Adipocyte (in vitro differentiated cells): ENCODE measurements around the gene MAP7.

ENCODE experiments used
- DNase-seq: peaks from one replicate; pipeline ENCODE4 v3.0.0-alpha.2; 2015; ENCODE audit warnings: low read depth
- H3K27me3 ChIP-seq: replicated peaks from 2 replicates; pipeline ENCODE4 v1.7.0; 2013; ENCODE audit warnings: mild to moderate bottlenecking, low read length, moderate library complexity; ENCODE audit not compliant: control insufficient read depth, insufficient read depth
- H3K36me3 ChIP-seq: 2 replicates; pipeline ENCODE4 v1.7.0; 2013; ENCODE audit warnings: low read length, mild to moderate bottlenecking, moderate library complexity; ENCODE audit not compliant: control insufficient read depth, insufficient read depth, severe bottlenecking
- H3K4me1 ChIP-seq: 2 replicates; pipeline ENCODE4 v1.7.0; 2013; ENCODE audit warnings: mild to moderate bottlenecking, low read length, moderate library complexity; ENCODE audit not compliant: control insufficient read depth, insufficient read depth
- H3K4me3 ChIP-seq: 2 replicates; pipeline ENCODE4 v1.7.0; 2013; ENCODE audit warnings: mild to moderate bottlenecking, low read length, moderate library complexity
- H3K9ac ChIP-seq: 2 replicates; pipeline ENCODE4 v1.7.0; 2013; ENCODE audit warnings: mild to moderate bottlenecking, low read length, moderate library complexity
- H3K9me3 ChIP-seq: 2 replicates; pipeline ENCODE4 v1.7.0; 2013; ENCODE audit warnings: mild to moderate bottlenecking, low read length, moderate library complexity; ENCODE audit not compliant: control insufficient read depth

MAP7 gene

GRCh38 chr6:136544326-136544725 lies 5.9 kb downstream of the MAP7 start:
- no peaks in the 10 kb centered on the region for H3K9me3 ChIP-seq
- H3K4me1 ChIP-seq: no peaks in the 10 kb centered on the region
- no peak overlapping the region for H3K9ac ChIP-seq
- H3K36me3 ChIP-seq: no peaks in the 10 kb centered on the region
- no peak overlapping the region for H3K4me3 ChIP-seq
- H3K27me3 ChIP-seq: peaks cover 15% of the 10 kb centered on the region
- no peak for DNase-seq

- no peak for DNase-seq
- H3K9me3 ChIP-seq: no peaks in the 10 kb centered on the region
- no peaks in the 10 kb centered on the region for H3K4me1 ChIP-seq
- H3K4me3 ChIP-seq: no peak overlapping the region
- H3K27me3 ChIP-seq: peaks cover 12% of the 10 kb centered on the region
- no peaks in the 10 kb centered on the region for H3K36me3 ChIP-seq
- H3K9ac ChIP-seq: no peak overlapping the region
Observed at GRCh38 chr6:136541395-136541794, 8.8 kb downstream of the MAP7 start.

- no peak overlapping the region for H3K4me3 ChIP-seq
- no peaks in the 10 kb centered on the region for H3K4me1 ChIP-seq
- H3K36me3 ChIP-seq: no peaks in the 10 kb centered on the region
- H3K9ac ChIP-seq: no peak overlapping the region
- no peak for DNase-seq
- peaks cover 8% of the 10 kb centered on the region for H3K27me3 ChIP-seq
- no peaks in the 10 kb centered on the region for H3K9me3 ChIP-seq
Observed at GRCh38 chr6:136539967-136540652, 10.1 kb downstream of the MAP7 start.

GRCh38 chr6:136538836-136539235 lies 11.4 kb downstream of the MAP7 start:
- H3K4me3 ChIP-seq: no peak overlapping the region
- H3K9me3 ChIP-seq: no peaks in the 10 kb centered on the region
- peaks cover 4% of the 10 kb centered on the region for H3K27me3 ChIP-seq
- DNase-seq: no peak
- H3K4me1 ChIP-seq: no peaks in the 10 kb centered on the region
- H3K9ac ChIP-seq: no peak overlapping the region
- no peaks in the 10 kb centered on the region for H3K36me3 ChIP-seq

GRCh38 chr6:136535880-136536650 lies 14.2 kb downstream of the MAP7 start:
- Histone ChIP-seq H3K4me1 (no peaks in the 10 kb centered on the region), H3K36me3 (no peaks in the 10 kb centered on the region), H3K9me3 (no peaks in the 10 kb centered on the region), H3K27me3 (no peaks in the 10 kb centered on the region), H3K4me3 (no peak overlapping the region), H3K9ac (no peak overlapping the region)
- DNase-seq: no peak

GRCh38 chr6:136535017-136535765 lies 15.0 kb downstream of the MAP7 start:
- no peaks in the 10 kb centered on the region for H3K27me3 ChIP-seq
- no peaks in the 10 kb centered on the region for H3K4me1 ChIP-seq
- H3K9me3 ChIP-seq: no peaks in the 10 kb centered on the region
- no peaks in the 10 kb centered on the region for H3K36me3 ChIP-seq
- H3K9ac ChIP-seq: no peak overlapping the region
- DNase-seq: no peak
- H3K4me3 ChIP-seq: no peak overlapping the region

GRCh38 chr6:136534268-136534667 lies 16.0 kb downstream of the MAP7 start:
- Histone ChIP-seq H3K9me3 (no peaks in the 10 kb centered on the region), H3K4me3 (no peak overlapping the region), H3K27me3 (no peaks in the 10 kb centered on the region), H3K36me3 (no peaks in the 10 kb centered on the region), H3K4me1 (no peaks in the 10 kb centered on the region), H3K9ac (no peak overlapping the region)
- no peak for DNase-seq

- no peaks in the 10 kb centered on the region for H3K27me3 ChIP-seq
- H3K4me1 ChIP-seq: no peaks in the 10 kb centered on the region
- no peak overlapping the region for H3K9ac ChIP-seq
- no peaks in the 10 kb centered on the region for H3K36me3 ChIP-seq
- no peaks in the 10 kb centered on the region for H3K9me3 ChIP-seq
- H3K4me3 ChIP-seq: no peak overlapping the region
- DNase-seq: no peak
Observed at GRCh38 chr6:136533487-136533886, 16.7 kb downstream of the MAP7 start.

- H3K4me3 ChIP-seq: no peak overlapping the region
- H3K27me3 ChIP-seq: no peaks in the 10 kb centered on the region
- H3K9me3 ChIP-seq: no peaks in the 10 kb centered on the region
- no peak overlapping the region for H3K9ac ChIP-seq
- H3K4me1 ChIP-seq: peaks cover 10% of the 10 kb centered on the region
- no peaks in the 10 kb centered on the region for H3K36me3 ChIP-seq
- no peak for DNase-seq
Observed at GRCh38 chr6:136532030-136532429, 18.2 kb downstream of the MAP7 start.

GRCh38 chr6:136529710-136530109 lies 20.5 kb downstream of the MAP7 start:
- no peak for DNase-seq
- H3K9me3 ChIP-seq: no peaks in the 10 kb centered on the region
- no peak overlapping the region for H3K4me3 ChIP-seq
- peaks cover 16% of the 10 kb centered on the region for H3K4me1 ChIP-seq
- H3K36me3 ChIP-seq: no peaks in the 10 kb centered on the region
- no peaks in the 10 kb centered on the region for H3K27me3 ChIP-seq
- H3K9ac ChIP-seq: no peak overlapping the region

GRCh38 chr6:136528477-136528876 lies 21.7 kb downstream of the MAP7 start:
- no peak overlapping the region for H3K4me3 ChIP-seq
- no peaks in the 10 kb centered on the region for H3K9me3 ChIP-seq
- peaks cover 16% of the 10 kb centered on the region for H3K4me1 ChIP-seq
- no peaks in the 10 kb centered on the region for H3K36me3 ChIP-seq
- no peak for DNase-seq
- H3K9ac ChIP-seq: no peak overlapping the region
- no peaks in the 10 kb centered on the region for H3K27me3 ChIP-seq
